GM21367 (cell line): ENCODE results near the gene CCDC60.

Source experiments
- ATAC-seq: cut with Tn5 transposase; IDR thresholded peaks from one replicate; pipeline ENCODE4 v1.9.1; 2021; ENCODE audit not compliant: unreplicated experiment

Gene CCDC60

DNA sequence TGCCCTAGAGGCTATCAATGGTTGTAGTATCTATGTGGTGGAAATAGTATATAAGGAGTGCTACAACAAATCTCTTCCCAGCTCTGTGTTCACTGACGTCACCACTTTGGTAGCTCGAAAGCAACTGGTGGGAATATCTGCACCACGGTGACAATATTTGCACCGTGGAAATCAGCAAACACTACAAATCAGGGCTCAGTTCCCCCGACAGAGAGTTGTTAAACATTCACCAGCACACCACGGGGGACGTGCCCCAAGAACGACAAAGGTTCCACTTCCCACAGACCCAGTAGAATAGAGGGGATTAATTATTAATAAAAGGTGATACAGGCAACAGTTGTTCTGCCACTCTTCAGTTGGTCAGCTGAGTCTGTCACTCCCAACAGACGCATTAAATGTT is 98.4 kb downstream of the CCDC60 start:
- no peak for ATAC-seq

DNA sequence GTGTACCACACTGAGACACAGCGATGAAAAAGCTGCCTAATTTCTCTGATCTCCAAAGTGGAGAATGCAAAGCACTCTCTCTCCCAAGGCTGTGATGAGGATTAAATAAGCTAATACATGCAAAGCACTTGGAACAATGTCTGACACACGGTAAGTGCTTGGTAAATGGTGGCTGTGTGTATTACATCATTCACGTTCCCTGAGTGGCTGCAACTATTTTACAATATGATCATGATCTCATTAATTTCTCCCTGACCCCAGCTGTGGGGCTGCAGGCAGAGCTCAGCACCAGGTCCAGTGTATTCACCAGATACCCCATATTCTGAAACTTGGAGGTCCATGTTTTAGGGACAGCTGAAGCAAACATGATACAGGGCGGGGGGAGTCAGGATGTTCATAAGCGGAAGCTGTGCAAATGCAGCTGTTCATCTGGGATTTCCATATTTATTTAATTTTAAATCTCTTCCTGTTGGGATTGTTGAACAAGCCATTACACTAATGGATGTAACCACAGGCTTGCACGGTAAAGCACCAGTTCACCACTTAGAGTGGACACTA is 106.4 kb downstream of the CCDC60 start:
- no peak for ATAC-seq

DNA sequence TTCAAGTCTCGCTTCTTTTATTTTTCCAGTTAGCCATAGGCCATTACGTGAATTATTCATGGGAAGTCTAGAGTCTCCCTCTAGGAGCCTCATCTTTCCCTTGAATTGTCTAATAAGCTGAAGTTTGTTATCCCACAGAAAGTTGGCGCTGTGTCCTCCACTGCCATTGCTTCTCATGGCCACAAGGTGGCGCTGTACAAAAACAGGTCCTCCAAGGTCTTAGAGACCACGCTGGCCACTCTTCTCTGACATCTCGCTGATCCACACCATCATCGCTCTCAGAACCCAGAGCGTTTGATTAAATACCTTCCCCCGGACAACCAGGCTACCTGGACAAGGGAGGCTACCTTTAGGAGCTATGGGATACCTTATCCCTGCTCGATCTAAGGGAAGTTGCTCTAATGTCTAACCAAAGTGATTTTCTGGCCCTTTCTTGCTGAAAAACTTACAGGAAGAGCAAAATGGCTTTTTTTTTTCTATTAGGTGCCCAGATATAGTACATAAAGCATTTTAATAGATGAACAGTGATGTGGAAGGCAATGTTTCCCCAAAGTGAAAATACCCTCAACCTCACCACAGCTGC is 110.0 kb downstream of the CCDC60 start:
- ATAC-seq, result no peak

DNA sequence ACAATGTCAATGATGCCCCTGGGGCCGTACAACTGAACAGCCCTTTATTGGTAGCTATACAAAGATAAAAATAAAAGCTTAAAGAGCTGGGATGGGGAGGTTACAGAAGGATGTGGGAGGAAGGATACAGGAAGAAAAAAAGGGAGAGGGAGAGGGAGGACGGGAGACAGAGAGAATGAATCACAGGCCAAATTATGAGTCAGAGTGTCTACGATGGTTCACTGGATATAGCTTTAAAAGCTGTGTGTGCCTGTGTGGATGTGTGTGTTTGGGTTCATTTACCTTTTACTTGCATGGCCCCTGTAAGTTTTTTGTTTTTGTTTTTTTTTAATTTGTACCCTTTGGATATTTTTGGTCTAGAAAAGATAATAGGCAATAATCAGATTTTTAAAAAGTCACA is 111.9 kb downstream of the CCDC60 start:
- ATAC-seq, result no peak

DNA sequence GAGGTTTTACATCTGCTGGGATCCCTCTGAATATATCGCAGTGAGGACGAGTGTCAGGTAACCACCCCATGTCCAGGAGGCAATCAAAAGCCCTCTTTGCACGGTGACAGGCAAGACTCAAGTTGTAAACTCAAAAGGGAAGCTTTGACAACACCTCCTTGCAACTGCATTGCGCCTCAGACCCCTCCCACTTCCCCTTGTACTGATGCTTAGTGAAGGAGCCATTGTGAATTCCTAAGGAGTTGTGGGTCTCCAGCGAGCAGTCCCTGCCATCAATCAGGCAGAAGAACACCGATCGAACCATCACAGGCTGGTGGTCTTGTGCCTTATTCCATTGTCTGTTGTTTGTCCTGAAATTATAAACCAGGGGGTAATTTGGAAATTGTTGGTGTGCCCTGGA is 112.6 kb downstream of the CCDC60 start:
- ATAC-seq, result no peak

DNA sequence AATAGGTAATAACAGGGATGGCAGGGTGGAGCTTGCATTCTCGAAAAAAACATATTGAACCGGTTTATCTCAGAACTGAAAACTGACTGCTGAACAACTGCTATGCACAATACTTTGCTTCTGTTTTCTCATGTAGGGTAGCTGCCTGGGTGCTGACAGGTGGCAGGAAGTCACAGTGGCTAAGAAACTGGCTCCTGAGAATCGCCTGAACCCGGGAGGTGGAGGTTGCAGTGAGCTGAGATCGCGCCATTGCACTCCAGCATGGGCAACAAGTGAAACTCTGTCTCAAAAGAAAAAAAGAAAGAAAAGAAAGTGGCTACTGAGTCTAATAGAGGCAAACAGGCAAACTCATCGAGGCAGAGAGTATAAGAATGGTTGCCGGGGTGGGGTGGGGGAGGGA is 113.1 kb downstream of the CCDC60 start:
- no peak for ATAC-seq

DNA sequence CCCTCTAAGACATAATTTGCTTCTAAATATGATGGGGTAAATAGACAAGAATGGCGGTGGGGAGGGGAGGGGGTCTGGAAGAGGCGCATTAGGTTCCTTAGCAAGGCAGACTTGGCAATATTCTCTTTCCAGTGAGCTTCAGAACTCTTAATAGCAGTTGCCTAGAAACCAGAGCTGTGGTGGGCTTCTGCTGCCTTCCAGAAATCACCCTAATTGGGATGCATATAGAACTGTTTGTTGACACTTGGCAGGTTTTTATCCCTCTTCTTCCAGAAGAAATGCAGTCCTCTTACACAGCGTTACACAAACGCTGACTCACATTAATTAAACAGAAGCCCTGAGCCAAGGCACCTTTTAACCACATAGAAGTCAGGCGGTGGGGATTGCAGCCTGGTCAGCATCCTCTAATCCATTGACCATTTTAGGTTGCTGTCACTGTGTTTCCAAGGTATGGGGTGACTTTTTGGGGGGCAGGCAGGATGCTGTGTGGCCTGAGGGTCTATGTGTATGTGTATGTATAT is 114.1 kb downstream of the CCDC60 start:
- ATAC-seq, result no peak

DNA sequence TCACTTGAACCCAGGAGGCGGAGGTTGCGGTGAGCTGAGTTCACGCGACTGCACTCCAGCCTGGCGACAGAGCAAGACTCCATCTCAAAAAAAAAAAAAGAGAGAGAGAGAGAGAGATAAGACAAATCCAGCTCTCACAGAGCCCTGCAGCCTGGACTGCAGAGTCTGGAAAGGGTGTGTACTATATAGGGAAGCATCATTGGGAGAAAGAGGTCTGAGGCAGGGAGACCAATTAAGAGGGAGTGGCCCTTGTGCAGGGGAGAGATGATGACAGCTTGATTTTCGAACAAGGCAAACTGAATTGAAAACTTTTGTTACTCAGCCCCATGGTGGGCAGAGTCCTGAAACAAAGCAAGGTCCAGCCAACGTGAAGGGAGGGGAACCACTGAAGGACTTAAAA is 116.2 kb downstream of the CCDC60 start:
- ATAC-seq, result no peak

DNA sequence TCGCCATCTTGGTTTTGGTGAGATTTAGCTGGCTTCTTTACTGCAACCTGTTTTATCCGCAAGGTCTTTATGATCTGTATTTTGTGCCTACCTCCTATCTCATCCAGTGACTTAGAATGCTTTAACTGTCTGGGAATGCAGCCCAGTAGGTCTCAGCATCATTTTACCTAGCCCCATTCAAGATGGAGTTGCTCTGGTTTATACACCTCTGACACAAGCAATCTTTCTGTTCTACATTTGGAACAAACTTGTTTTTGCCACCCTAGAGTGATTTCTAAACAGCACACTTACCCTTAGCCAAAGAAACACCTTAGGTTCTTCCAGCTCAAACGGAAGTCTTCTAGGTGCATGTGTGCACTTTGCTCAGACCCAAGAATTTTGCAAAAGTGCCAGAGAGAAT is 122.3 kb downstream of the CCDC60 start:
- no peak for ATAC-seq

DNA sequence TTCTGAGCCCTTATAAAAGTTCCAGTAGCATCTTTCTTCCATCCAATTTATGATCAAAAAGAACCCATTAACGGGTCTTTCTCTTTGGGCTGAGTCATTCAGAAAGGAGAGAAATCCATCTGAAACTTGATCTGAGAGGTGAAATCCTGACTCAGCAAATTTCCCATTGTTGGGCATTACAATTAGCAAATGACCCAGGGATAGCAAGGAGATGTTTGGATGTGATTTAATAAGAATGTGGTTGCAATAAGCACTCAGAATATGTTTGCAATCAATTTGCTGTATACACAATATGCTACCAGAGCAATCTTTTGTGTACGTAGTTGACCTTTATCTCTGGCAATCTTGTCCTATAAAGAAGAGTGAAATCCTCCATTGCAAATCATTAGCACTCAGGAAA is 122.7 kb downstream of the CCDC60 start:
- no peak for ATAC-seq

DNA sequence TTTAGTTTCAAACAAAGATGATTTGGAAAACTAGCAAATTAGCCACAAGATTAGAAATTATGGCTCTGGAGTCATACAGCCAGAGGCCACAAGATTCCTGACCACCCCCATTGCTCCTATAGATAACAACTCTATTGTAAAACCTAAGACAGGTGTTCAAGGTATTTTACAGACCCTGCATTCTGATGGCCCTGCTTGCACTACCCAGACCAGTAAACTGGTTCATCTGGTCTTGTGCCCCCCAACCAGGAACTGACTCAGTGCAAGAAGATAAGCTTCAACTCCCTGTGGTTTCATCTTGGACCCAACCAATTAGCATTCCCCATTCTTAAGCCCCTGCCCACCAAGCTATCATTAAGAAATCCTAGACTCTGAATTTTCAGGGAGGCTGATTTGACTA is 125.0 kb downstream of the CCDC60 start:
- ATAC-seq, result no peak

DNA sequence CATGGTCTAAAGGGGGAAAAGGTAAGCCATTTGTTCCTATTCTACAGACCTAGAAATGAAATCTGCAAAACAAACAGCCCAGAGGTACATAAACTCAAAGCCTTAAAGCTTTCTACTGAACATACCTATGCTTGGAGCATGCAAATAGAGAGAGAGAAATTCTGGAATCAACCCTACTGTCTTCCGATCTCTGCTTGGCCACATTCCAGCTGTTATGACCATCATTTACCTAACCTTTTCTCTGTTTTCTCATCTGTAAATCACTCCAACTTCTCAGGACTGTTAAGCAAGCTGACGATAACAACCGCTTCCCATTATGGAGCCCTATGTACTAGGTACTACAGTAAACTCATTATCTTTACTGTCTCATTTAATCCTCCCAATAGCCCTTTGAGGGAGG is 126.3 kb downstream of the CCDC60 start:
- ATAC-seq, result no peak

DNA sequence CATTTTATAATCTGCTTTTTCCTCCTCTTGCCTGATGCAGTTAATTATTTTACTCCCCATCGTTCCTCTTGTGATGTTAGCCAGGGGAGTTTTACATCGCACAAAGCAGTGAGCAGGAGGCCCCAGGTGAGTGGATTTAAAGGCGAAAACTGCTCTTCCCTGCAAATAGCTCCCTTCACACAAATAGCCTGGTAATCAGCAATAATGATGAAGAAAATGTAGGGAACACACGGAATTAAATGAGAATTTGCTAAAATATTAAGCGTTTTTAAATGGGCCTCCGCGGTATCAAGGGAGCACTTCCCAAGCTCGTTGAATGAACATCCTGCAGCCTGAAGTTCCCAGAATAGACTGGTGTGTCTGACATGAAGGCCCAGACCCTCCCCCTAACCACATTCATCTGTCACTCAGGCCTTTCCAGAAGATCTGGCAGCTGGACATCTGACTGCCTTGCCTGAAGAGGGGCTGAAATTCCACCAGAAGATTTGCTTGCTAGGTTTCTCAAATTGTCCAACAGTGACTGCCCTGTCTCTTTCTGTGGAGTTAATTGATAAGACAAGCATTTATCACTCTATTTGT is 127.2 kb downstream of the CCDC60 start:
- ATAC-seq, result no peak

DNA sequence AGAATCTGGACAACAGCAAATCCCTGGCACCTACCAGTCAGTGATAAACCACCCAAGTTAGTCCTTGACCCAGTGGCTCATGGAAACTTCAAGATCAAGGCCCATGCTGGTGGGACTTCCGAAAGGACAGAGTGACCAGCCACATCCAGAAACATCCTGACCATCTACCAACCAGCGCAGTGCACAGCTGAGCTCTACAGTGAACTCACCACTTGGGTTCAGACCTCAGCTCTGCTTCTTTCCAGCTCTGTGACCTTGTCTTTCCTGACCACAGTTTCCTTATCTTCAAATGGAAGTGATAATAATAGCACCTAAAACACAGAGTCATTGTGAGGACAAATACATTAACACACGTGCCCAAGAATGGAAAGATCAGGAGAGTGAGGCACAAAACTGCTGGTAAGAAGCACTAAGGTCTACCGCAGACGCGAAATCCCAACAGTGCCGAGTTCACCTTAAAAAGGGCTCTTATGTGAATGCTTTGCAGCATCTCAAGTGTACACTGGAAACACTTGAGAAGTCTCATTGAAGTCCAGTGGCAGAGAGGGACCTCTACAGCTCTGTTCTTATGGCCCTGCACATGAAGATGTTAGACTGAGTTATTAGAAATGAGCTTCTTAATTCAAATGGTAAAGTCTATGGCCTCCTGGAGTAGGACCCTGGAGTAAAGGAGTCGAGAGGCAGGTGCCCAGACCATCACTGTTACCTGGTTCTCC is 128.8 kb downstream of the CCDC60 start:
- no peak for ATAC-seq

DNA sequence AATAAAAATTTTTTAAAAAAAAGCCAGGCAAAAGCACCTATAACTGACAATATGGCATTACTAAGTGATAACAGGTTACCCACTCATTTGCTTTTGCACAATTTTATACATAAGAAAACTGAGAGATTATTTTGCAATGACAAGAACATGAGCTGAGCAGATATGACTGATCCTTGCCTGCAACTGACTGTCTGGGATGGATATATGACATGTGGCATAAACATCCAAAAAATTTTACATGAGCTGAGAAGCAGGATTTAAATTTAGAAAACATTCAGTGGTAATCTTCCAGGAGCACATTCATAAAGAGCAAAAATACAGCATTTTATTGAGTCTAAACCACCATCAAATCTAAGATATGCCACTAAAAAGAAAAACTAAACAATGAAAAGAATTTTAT is 133.8 kb downstream of the CCDC60 start:
- no peak for ATAC-seq

DNA sequence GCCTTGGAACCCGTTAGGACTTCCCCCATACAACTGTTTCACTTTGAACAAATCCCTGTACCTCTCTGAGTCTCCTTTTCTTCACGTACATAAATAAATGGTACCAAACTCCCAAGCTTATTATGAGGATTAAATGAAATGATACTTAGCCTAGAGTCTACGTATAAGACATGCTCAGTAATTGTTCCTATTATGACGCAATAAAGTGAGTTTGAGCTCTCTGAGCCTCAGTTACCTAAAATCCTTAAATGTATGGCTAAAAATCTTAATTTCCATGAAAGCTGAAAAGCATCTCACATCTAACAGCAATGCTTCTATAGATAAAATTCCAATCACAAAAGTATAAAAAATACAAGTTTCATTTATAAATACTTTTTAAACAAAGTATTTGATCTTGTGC is 141.1 kb downstream of the CCDC60 start:
- ATAC-seq, result no peak

DNA sequence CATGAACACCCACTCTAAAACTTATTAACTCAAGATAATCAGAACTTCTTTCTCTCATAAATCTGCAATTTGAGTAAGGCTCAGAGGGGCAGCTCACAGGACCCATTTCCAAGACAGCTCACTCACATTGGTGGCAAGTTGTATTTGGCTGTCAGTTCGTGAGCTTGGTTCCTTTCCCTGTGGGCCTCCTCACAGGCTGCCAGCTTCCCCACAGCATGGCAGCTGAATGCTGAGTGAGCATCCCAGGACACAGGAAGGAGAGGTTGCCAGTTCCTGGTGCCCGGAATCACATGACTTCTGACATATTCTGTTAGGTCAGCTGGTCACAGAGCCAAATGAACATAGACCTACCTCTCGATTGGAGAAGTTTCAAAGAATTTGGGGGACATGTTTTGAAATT is 142.4 kb downstream of the CCDC60 start:
- no peak for ATAC-seq

DNA sequence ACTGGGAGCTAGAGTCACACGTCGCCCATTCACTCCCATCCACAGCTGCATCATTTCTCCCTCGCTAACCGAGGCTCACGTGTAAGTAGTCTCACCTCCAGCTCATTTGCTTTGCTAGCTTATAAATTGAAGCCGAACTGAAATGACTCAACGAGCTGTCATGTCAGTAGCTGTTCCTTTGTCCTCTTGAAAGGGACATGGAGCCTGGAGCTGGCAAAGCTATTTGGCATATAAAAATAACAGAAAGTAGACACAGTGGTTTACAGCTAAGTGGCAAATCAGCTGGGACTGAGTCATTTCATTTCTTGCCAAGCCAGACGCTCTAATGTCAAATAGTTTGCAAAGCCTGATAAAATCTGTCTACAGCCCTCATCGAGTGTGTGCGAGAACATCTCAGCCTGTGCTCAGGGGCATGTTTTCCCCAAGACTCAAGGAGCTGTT is 144.6 kb downstream of the CCDC60 start:
- ATAC-seq, result no peak

DNA sequence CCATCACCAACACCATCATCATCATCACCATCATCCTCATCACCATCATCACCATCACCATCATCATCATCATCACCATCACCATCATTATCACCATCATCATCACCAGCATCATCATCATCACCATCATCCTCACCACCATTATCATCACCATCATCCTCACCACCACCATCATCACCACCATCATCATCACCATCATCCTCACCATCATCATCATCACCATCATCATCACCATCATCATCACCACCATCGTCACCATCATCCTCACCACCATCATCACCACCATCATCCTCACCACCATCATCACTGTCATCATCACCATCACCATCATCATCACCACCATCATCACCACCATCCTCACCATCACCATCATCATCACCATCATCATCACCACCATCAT is 146.0 kb downstream of the CCDC60 start:
- no peak for ATAC-seq

DNA sequence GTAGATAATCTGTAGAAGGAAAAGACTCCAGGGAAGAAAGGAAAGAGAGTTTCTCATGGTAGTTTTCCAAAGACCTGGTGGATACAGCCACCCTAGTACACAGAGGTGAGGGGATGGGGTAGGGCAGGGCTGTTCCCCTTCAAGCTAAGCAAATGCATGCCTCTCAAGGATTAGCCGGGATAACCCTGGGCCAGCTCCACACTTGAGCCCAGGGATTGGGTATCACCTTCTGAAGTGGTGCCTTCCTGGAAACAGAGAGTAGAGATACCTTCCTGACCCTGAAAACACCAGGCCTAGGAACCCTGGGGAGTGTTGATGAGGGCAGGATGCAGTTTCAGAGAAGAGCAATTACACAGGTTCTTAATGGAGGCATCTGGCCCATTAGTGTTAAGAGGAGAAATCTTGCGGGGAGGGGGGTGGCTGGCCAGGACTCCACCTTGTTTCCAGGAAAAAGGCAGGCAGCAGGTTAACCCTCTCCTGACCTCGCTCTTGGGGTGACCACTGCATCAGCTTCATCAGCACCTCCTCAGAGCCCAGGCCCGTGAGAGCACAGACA is 152.1 kb downstream of the CCDC60 start:
- no peak for ATAC-seq

DNA sequence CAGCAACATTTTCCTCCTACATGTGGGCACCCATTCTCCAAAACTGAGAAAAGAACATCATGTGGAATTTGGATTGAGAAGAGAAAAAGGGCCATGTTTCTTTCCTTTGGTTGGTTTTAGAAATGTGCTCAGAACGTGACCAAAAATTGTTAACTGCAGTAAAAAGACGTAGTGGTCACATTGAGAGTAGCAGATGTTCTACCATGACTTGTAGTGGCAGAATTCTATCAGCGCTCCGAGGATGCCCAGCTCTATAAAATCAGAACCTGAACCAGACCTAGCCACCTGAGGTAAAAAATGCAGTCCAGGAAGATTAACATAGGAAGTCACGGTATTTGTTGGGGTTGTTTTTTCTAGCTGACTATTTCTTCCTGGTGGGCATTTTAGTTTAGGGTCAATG is 157.3 kb downstream of the CCDC60 start:
- no peak for ATAC-seq

DNA sequence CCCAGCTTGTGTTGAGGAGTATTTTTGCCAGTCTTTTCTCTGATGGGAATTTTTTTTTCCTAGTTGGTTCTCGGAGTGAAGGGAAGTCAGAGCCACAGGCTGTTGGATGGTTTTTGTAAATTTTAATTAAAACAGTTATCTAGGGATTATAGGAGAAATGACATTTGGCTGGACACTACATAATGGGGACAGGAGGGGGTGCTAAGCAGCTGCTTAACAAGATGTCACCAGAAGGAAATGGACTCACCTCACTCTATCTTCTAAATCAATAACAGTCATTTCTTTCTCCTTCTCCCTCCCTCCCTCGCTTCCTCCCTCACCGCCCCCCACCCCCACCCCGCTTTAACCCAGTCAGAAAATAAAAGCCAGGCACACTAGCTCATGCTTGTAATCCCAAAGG is 165.7 kb downstream of the CCDC60 start:
- no peak for ATAC-seq
